Stimulated activated naive CD8-positive, alpha-beta T cell treated with anti-CD3 and anti-CD28 coated beads, Interleukin-15, Interleukin-2, amounts not matched to agents 100 U/mL and 50 U/mL, for 24 hours (primary cell): Measurements from ENCODE around the gene KCTD2.
"Not testable (repeated sequence)": the region's sequence is repeated elsewhere in the genome, so short reads cannot be mapped to it uniquely, and the experiment has no call there.

Source experiments
- ATAC-seq: fragments of 150-1000 bp; cut with Tn5 transposase; one replicate; pipeline ENCODE4 v1.10.0; 2021
- DNase-seq: peaks from one replicate; pipeline ENCODE4 v3.0.0; 2021

Gene KCTD2, protein sequence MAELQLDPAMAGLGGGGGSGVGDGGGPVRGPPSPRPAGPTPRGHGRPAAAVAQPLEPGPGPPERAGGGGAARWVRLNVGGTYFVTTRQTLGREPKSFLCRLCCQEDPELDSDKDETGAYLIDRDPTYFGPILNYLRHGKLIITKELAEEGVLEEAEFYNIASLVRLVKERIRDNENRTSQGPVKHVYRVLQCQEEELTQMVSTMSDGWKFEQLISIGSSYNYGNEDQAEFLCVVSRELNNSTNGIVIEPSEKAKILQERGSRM

GRCh38 chr17:75046407-75047289 is at the start of gene KCTD2, which contains the start of gene ATP5PD:
Gene KCTD2 (plus strand): TSS chr17:75047225. CDS start chr17:75047251, 26 bp downstream.
Gene ATP5PD (minus strand): TSS chr17:75046969. CDS start chr17:75042650, 4,319 bp downstream.
- DNase-seq (peak; percentile 97), ATAC-seq (peak; percentile 98)

DNA sequence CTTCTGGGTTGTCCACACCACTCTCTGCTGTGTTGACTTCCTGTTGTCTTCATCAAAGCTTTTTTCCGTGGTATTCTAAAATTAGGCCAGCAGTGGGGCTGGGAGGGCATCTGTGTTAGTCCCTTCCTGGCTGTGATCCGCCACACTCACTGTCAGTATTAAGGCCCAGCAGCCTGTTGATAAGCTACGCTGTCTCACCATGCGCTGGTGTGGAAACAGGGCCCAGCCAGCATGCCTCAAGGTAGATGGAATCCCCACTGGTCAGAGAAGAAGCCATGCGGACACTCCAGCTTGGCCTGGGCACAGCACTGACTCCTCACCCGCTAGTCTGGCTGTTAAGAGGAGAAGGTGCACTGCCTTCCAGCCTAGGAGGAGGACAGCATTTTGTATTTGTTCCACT is 48.2 kb upstream of the KCTD2 start:
- DNase-seq (no peak), ATAC-seq (no peak)

GRCh38 chr17:74999523-74999922 is 47.5 kb upstream of the KCTD2 start:
- ATAC-seq: no peak

DNA sequence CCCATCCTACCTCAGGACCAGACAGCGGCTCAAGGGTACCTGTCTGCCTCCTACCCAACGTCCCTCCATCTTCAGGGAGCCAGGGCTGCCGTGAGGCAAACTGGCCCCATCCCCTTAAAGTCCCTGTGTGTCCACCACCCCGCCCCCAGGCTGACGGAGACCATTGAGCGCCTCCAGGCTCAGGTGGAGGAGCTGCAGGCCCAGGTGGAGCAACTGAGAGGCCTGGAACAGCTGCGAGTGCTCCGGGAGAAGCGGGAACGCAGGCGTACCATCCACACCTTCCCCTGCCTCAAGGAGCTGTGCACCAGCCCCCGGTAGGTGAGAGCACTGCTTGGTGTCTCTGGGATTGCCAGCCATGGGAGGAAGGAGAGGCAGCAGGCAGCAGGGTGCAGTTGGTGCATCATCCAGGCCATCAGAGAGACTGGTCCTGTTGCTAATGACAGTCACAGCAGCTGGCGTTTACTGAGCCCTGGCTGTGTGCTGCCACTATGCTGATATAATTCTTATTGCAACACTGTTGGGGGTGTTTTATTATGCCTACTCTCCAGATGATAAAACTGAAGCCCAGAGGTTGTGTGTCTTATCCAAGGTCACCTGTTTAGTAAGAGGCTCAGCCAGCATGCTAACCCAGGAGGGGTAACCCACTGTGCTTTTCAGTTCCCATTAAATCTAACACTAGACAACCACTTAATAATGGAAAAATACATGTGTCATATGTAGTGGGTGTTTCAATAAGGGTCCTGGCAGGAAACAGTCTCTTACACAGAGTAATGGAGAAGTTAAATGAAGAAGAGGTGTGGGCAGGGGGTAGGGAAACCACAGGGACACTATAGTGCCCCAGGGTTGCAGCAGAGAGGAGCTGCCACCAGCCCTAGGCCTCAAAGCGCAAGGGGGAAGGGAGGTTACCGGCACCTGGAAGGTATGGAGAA is 44.8 kb upstream of the KCTD2 start:
- ATAC-seq (peak; percentile 29), DNase-seq (no peak)

More at GRCh38 chr17:74999523-74999922, 47.5 kb upstream of the KCTD2 start:
- no peak for DNase-seq

GRCh38 chr17:75003070-75003956 is 43.7 kb upstream of the KCTD2 start:
- DNase-seq (no peak), ATAC-seq (no peak)

DNA sequence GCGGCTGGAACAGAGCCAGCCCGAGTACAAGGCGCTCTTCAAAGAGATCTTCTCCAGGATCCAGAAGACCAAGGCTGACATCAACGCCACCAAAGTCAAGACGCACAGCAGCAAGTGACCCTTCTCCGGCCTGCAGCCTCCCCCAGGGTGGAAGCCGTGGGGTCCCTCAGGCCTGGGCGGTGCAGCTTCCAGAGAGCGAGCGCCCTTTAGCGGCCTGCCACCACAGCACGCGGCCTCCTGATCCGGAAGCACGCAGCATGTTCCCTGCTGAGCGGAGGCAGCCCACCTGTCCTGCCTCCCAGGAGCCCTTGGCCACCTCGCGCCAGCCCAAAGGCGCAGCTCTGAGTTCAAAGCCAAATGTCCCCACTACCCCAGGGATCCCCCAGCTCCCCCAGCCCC is 43.1 kb upstream of the KCTD2 start:
- ATAC-seq (no peak), DNase-seq (no peak)

DNA sequence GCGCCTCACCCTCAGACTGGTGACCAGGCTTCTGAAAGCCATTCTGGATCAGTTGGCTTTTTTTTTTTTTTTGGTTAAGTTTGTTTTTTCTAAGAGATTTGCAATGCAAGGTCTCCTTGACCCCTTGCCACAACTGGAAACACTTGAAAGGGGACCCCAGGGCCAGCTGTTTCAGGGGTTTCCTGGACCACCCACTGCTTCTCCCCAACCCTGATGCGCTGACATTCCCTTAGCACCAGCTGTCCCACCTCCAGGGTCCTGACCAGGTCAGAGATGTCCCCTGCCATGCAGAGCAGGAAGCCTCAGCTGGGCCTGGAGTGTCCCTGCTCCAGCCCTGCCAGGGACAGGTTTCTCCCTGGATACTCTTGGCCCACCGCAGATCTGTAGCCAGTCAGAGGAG is 42.7 kb upstream of the KCTD2 start:
- no peak for ATAC-seq
- no peak for DNase-seq

DNA sequence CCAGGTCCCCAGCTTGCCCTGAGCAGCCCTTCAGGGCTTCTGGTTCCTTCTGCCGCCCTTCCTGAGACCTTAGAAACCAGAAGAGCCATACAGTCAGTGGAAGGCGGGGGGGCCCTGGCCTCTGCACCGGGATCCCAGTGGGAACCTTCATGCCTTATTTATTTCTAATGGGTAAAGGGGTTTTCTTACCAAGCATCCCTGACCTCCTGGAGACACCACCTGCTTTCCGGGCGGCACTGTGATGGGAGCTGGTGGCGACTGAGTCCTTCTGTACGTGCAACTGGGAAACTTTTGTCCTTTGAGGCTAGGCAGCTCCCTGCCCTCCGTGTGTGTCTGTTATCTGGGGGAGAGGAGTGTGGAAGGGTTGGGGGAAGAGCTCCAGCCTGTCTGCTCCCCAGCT is 41.7 kb upstream of the KCTD2 start:
- DNase-seq: no peak
- no peak for ATAC-seq

GRCh38 chr17:75006084-75006483 is 40.9 kb upstream of the KCTD2 start:
- not testable (repeated sequence) for DNase-seq

GRCh38 chr17:75006653-75007052 is 40.4 kb upstream of the KCTD2 start:
- no peak for ATAC-seq
- DNase-seq: no peak

More at GRCh38 chr17:75006084-75006483, 40.9 kb upstream of the KCTD2 start:
- not testable (repeated sequence) for ATAC-seq

DNA sequence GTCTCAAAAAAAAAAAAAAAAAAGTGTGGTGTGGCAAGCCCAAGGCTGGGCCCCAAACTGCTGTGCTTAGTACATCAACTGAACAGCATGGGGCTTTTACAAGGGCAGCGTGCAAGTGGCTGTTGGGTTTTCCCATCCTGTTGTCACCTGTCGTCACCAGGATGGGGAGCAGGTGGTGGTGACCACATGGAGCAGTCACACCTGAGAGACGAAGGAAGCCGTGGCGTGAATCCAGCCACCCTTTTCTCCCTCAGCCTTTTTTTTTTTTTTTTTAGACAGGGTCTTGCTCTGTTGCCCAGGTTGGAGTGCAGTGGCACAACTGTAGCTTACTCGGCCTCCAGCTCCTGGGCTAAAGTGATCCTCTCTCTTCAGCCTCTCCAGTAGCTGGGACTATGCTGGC is 38.7 kb upstream of the KCTD2 start:
- ATAC-seq (no peak), DNase-seq (no peak)

GRCh38 chr17:75009139-75009724 is 37.8 kb upstream of the KCTD2 start:
- ATAC-seq (no peak), DNase-seq (no peak)

GRCh38 chr17:75010683-75011400 is 36.2 kb upstream of the KCTD2 start:
- ATAC-seq (peak; percentile 15), DNase-seq (peak; percentile 32)

GRCh38 chr17:75011401-75012095 is 35.5 kb upstream of the KCTD2 start:
- ATAC-seq (no peak), DNase-seq (no peak)

GRCh38 chr17:75012096-75012345 is 35.0 kb upstream of the KCTD2 start:
- DNase-seq: no peak
- no peak for ATAC-seq

DNA sequence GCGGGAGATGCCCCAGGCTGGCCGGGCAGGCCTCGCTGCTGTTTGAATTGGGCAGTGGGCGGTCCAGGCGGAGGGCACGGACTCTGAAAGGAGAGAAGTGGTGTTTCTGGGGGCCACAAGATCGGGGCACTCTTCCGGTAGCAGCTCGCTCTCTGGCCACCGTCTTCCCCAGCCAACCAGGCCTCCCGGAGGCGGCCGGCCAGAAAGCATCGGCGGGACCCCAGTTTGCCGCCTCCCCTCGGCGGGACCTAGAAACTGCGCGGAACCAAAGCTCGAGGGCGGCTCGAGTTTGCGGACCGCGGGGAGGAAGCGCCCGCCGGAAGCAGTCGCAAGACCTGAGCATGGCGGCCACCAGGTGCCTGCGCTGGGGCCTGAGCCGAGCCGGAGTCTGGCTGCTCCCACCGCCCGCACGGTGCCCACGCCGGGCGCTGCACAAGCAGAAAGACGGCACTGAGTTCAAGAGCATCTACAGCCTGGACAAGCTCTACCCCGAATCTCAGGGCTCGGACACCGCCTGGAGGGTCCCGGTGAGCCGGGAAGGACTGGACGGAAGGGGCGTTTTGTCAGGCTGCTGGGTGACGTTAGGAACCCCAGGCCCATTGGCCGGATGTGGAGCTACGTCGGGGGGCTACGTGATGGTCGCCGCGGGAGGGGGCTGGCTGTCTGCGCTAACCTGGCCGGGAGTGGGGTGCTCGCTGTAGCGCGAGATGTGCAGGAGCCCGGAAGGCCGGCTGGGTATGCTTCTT is 34.5 kb upstream of the KCTD2 start, which contains the start of gene MRPL58:
Gene MRPL58, plus strand, starts transcription at position 325 of the 746 bp plus-strand sequence. Its CDS starts 17 bp downstream, at position 342.
- ATAC-seq: peak; percentile 94
- peak; percentile 88 for DNase-seq

DNA sequence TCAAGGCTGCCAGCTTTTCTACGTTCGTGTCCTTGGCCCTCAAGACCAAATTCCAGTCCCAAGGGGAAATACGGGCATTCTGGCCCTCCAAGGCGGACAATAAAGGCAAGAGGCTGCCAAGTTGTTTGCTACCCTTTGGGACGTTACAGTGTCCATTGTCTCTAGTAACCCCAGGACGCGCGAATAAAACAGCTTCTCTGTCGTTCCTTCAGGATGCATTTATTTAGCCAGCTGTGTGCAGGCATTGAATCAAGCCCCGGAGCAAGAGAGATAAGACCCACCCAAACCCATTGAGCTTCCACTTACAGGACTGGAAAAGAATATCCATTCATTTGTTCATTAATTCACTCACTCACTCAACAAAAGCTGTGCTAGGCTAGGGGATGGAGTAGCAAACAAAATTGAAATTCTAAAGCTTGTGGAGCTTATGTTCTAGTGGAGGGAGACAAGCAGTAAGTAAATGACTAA is 33.9 kb upstream of the KCTD2 start:
- ATAC-seq (no peak), DNase-seq (no peak)

DNA sequence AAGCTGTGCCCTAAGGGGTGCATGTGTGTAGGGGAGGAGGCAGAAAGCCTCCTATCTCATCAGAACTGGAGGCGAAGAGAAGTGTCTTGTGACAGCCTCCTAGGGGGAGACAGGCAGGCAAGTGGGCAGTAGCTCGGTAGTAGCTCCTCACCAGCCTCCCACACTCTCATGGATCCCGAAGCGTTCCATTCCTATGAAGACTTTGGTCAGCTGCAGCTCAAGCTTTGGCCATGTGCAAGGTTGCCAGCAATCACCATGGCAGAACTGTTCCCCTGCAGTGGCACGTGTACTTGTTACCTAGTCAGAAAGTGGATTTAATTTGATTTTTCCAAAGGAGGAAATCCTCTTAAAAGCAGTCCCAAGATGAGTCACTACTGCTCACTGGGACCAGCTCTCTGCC is 27.9 kb upstream of the KCTD2 start:
- DNase-seq (no peak), ATAC-seq (no peak)

DNA sequence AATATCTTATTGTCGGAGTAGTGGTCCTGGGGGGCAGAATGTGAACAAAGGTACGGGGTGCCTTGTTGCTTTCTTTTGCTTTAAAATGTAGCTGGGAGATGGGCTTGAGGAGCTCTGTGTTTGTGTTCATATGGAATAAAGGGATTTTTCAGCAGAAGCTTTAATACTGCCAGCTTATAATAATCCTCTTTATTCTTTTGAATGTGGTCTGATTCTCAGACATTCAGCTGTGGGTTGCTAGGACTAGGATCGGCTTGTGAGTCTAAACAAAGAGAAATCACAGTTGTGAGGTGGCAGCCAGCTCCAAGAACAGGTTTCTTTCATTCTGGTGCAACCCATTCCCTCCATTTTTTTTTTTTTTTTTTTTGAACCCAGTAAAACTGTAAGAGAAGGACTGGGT is 27.3 kb upstream of the KCTD2 start:
- DNase-seq (no peak), ATAC-seq (no peak)
